K562 (cell line): ENCODE results near the gene TAF1L. TPM values are rescaled to one million over a fixed set of nuclear protein-coding genes. Genes with fewer than 3 reads are reported as not detected.
A peak's percentile ranks its signal among the peaks of the same experiment; 100 is the strongest.

ENCODE experiments used
- BMI1 ChIP-seq: fragments of 150-350 bp; IDR thresholded peaks from 2 replicates; pipeline ENCODE4 v1.6.1; 2014; ENCODE audit warnings: low read length
- ESRRA ChIP-seq: fragments of 450-650 bp; IDR thresholded peaks from 2 replicates; pipeline ENCODE4 v1.6.1; 2014; ENCODE audit warnings: low read depth, mild to moderate bottlenecking, moderate library complexity, borderline replicate concordance
- FOXK1 ChIP-seq: sonication (generic); formaldehyde crosslinking; IDR thresholded peaks from 2 replicates; pipeline ENCODE4 v1.8.0; 2022; ENCODE audit warnings: missing genetic modification reagents, mild to moderate bottlenecking, borderline replicate concordance
- FOXM1 ChIP-seq, 2 experiments: fragments of 450-650 bp in 1 of 2; sonication (generic) in 1 of 2; formaldehyde crosslinking in 1 of 2; IDR thresholded peaks; 2 replicates each; pipeline versions ENCODE4 v1.6.1 to v1.9.0; 2017 to 2022; ENCODE audit warnings: low read depth in 2 of 2, mild to moderate bottlenecking in 2 of 2, missing genetic modification reagents in 1 of 2, moderate library complexity in 1 of 2
- HDGF ChIP-seq: fragments of 450-650 bp; IDR thresholded peaks from 2 replicates; pipeline ENCODE4 v1.6.1; 2016
- PATZ1 ChIP-seq: fragments of 250-450 bp; sonication (Bioruptor Pico); IDR thresholded peaks from 2 replicates; pipeline ENCODE4 v1.5.0; 2020; ENCODE audit warnings: mild to moderate bottlenecking, borderline replicate concordance
- RNF219 ChIP-seq: fragments of 250-450 bp; sonication (Bioruptor Pico); IDR thresholded peaks from 2 replicates; pipeline ENCODE4 v1.5.0; 2022; ENCODE audit warnings: mild to moderate bottlenecking
- SIX5 ChIP-seq, 2 experiments: IDR thresholded peaks; 2 replicates each; pipeline ENCODE4 v1.6.1; 2011; ENCODE audit warnings: low read length in 2 of 2, borderline replicate concordance in 1 of 2, low read depth in 1 of 2, mild to moderate bottlenecking in 1 of 2, moderate library complexity in 1 of 2; ENCODE audit not compliant: insufficient read depth in 1 of 2
- SMARCA5 ChIP-seq: fragments of 450-650 bp; IDR thresholded peaks from 2 replicates; pipeline ENCODE4 v1.6.1; 2016
- SOX6 ChIP-seq: fragments of 450-650 bp; IDR thresholded peaks from 2 replicates; pipeline ENCODE4 v1.6.1; 2014; ENCODE audit warnings: mild to moderate bottlenecking
- TCFL5 ChIP-seq: fragments of 250-450 bp; sonication (Bioruptor Pico); conservative IDR thresholded peaks from 2 replicates; pipeline ENCODE4 v1.6.1; 2021; ENCODE audit warnings: mild to moderate bottlenecking, moderate library complexity, matching md5 sums
- THRB ChIP-seq: fragments of 450-650 bp; formaldehyde crosslinking; conservative IDR thresholded peaks from 2 replicates; pipeline ENCODE4 v1.4.0; 2022; ENCODE audit warnings: mild to moderate bottlenecking, missing genetic modification characterization
- ZFPM2 ChIP-seq: fragments of 250-450 bp; sonication (Bioruptor Pico); IDR thresholded peaks from 2 replicates; pipeline ENCODE4 v1.5.1; 2022; ENCODE audit warnings: mild to moderate bottlenecking
- ZNF140 ChIP-seq: fragments of 250-450 bp; sonication (Bioruptor Pico); IDR thresholded peaks from 2 replicates; pipeline ENCODE4 v1.8.0; 2021; ENCODE audit warnings: moderate library complexity, mild to moderate bottlenecking, inconsistent platforms
- ZNF277 ChIP-seq: fragments of 250-450 bp; sonication (Bioruptor Pico); IDR thresholded peaks from 2 replicates; pipeline ENCODE4 v1.8.0; 2022; ENCODE audit warnings: inconsistent platforms, mild to moderate bottlenecking, moderate library complexity, borderline replicate concordance
- ZNF395 ChIP-seq: fragments of 200-800 bp; sonication (Bioruptor generic); IDR thresholded peaks from 2 replicates; pipeline ENCODE4 v1.6.1; 2017; ENCODE audit warnings: missing genetic modification characterization, missing compliant biosample characterization
- polyA plus RNA-seq, 8 experiments: library from polyadenylated mRNA; depleted of rRNA in 4 of 8; stranded (reverse) in 5 of 8; unstranded in 3 of 8; fragments of >200 nt; fragmentation: Nextera tagmentation in 2 of 8; fragmentation: Illumina TruSeq in 1 of 8; extraction: Ambion mirVana in 2 of 8; extraction: Trizol in 1 of 8; gene quantifications; 2 replicates each; pipeline versions ENCODE4 v1.2.1 to v1.2.3, GENCODE V29; 2011 to 2014; ENCODE audit warnings: inconsistent platforms in 1 of 8, missing spikeins in 1 of 8
- total RNA-seq, 7 experiments: library from RNA; depleted of rRNA in 6 of 7; stranded (reverse); fragments of >200 nt in 6 of 7; fragmentation: Illumina TruSeq in 2 of 7; extraction: Trizol in 2 of 7; gene quantifications; 2 replicates each; pipeline versions ENCODE4 v1.2.1 to v1.2.3, GENCODE V29; 2011 to 2021; ENCODE audit warnings: low replicate concordance in 1 of 7

The TAF1L gene
- total and polyA plus RNA-seq, 9 of the 15 experiments (the other 6 are each of a cell fraction or from before 2014, with no cell fraction given): 0.01 to 0.04 (median 0.03) TPM; not detected in 3

- TF ChIP-seq ESRRA (peak; percentile 20; the same call in 1 of the 2 replicates), RNF219 (CRISPR knock-in tag) (no peak), ZNF395 (no peak), SIX5 (IDR thresholded peaks at IDR 0.05; ENCODE audit: borderline replicate concordance in 1 of 2, insufficient read depth in 1 of 2, low read depth in 1 of 2, low read length in 2 of 2) (no peak), ZNF140 (CRISPR knock-in tag) (no peak), BMI1 (no peak), THRB (CRISPR knock-in tag) (no peak), FOXK1 (CRISPR knock-in tag) (no peak), ZFPM2 (CRISPR knock-in tag) (no peak), FOXM1 (IDR thresholded peaks at IDR 0.05; ENCODE audit: low read depth) (0 out of 2 replicates have a peak, but pooled peaks have one; percentile 42), FOXM1 (CRISPR knock-in tag; IDR thresholded peaks at IDR 0.05; ENCODE audit: low read depth) (no peak), ZNF277 (CRISPR knock-in tag) (no peak), SOX6 (peak; percentile 78), SMARCA5 (no peak), PATZ1 (CRISPR knock-in tag) (no peak), HDGF (no peak), TCFL5 (no peak)
Measured at GRCh38 chr9:32631991-32632390, 3.5 kb downstream of the TAF1L start (continued).
